Ectodermal cell (in vitro differentiated cells): ENCODE results near the gene TREX2.

Experiments
- H3K27ac ChIP-seq: 2 replicates; pipeline ENCODE4 v1.7.0; 2013; ENCODE audit warnings: mild to moderate bottlenecking, low read depth, low read length; ENCODE audit not compliant: insufficient read depth, poor library complexity, severe bottlenecking
- H3K27me3 ChIP-seq: 2 replicates; pipeline ENCODE4 v1.7.0; 2013; ENCODE audit warnings: mild to moderate bottlenecking, low read length; ENCODE audit not compliant: insufficient read depth, control insufficient read depth, poor library complexity, severe bottlenecking
- H3K36me3 ChIP-seq: one replicate; pipeline ENCODE4 v1.7.0; 2013; ENCODE audit warnings: low read length; ENCODE audit not compliant: control insufficient read depth, insufficient read depth
- H3K4me1 ChIP-seq: one replicate; pipeline ENCODE4 v1.7.0; 2013; ENCODE audit warnings: low read length; ENCODE audit not compliant: control insufficient read depth, insufficient read depth
- H3K4me3 ChIP-seq: 2 replicates; pipeline ENCODE4 v1.7.0; 2013; ENCODE audit warnings: low read depth, low read length, control low read depth; ENCODE audit not compliant: insufficient read depth
- H3K9me3 ChIP-seq: 2 replicates; pipeline ENCODE4 v1.7.0; 2013; ENCODE audit warnings: mild to moderate bottlenecking, low read length, moderate library complexity; ENCODE audit not compliant: control insufficient read depth
- WGBS, 2 experiments: methylation state at CpG; one replicate each; pipeline ENCODE4 v1.1.7; 2013; ENCODE audit warnings: missing lambda C conversion rate in 2 of 2; 5-methylcytosine and 5-hydroxymethylcytosine counted together

TREX2 gene

DNA sequence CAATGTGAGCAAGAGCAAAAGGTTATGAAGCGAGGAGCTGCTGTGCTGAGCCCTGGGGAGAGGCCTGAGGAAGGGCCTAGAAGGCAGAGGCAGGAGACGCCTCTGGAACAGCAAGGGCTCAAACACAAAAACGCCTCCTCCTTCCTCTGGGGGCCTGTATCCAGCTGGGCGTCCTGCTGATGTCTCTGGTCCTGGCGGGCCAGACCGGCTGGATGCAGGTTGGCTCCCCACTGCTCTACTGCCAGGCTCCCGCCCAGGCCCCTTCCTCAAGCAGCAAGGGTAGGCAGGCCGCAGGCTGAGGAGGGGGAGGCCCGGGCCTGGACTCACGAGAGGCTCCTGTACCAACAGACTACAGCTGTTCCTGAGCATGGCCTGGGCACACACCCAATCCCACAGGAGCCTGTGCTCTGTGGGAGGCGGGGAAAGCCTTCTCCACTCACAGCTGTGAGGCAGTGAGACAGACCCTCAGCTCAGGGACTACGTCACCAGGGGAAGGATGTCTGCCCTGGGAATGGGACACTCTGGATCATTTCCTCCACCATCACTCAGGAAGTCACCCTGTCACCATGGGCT lies 22.2 kb upstream of the TREX2 start:
- Histone ChIP-seq H3K4me1 (peaks cover 4% of the 10 kb centered on the region), H3K36me3 (no peaks in the 10 kb centered on the region), H3K27me3 (no peaks in the 10 kb centered on the region), H3K9me3 (no peaks in the 10 kb centered on the region), H3K27ac (no peak overlapping the region), H3K4me3 (no peak overlapping the region)
- 91 to 94% methylated on average over 12 of the region's 12 CpGs for WGBS, 2 experiments

DNA sequence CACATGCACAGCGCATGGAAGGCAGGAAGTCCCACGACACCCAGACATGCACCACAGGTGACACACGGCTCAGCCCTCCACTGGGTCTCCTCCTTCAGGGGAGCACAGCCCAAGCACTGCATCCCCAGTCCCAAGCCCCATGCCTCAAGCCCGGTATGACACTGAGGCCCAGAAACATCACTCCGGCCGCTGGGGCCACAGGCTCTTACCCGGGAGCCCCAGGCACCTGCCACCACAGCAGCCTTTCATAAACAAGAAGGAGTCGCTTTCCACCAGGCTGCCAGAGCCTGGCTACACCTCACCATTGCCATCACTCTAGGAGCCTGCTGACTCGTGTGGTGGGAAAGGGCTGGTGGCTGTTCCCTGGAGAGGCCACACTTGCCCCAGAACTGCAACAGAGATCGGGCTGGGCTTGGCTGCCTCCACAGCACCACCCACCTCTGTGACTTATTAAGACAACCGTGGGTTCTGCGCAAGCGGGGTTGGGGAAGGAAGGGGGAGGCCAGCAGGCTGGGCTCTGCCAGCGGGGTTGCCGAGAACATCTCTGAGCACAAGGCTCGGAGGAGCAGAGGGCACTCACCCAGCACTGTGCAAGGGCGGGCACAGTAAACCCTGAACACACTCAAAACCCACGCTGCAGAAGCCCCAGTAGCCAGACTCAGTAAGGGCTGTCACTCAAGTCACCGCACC lies 20.0 kb upstream of the TREX2 start:
- peaks cover 4% of the 10 kb centered on the region for H3K4me1 ChIP-seq
- H3K9me3 ChIP-seq: no peaks in the 10 kb centered on the region
- WGBS, 2 experiments: 93% methylated on average over 19 of the region's 19 CpGs
- H3K36me3 ChIP-seq: no peaks in the 10 kb centered on the region
- no peaks in the 10 kb centered on the region for H3K27me3 ChIP-seq
- no peak overlapping the region for H3K27ac ChIP-seq
- no peak overlapping the region for H3K4me3 ChIP-seq

DNA sequence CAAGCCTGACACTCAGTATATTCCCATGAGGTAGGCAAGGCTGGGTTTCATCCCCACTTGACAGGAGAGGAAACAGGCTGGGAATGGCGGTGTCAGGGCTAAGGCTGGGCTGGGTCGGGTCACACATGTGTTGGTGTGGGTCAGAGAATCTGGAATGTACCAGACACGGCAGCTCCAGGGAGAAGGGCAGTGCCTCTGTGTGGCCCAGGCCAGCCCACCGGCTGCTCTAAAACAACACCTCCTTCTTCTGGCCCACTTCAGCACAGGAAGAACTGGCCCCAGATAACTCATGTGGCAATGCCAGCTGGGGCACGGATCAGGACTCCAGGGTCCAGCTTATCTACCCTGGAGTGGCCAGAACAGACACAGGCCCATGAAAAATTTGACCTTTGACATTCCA lies 18.3 kb upstream of the TREX2 start:
- no peaks in the 10 kb centered on the region for H3K4me1 ChIP-seq
- H3K36me3 ChIP-seq: no peaks in the 10 kb centered on the region
- no peaks in the 10 kb centered on the region for H3K9me3 ChIP-seq
- 93 to 97% methylated on average over 5 of the region's 5 CpGs for WGBS, 2 experiments
- no peak overlapping the region for H3K27ac ChIP-seq
- H3K27me3 ChIP-seq: no peaks in the 10 kb centered on the region
- no peak overlapping the region for H3K4me3 ChIP-seq

DNA sequence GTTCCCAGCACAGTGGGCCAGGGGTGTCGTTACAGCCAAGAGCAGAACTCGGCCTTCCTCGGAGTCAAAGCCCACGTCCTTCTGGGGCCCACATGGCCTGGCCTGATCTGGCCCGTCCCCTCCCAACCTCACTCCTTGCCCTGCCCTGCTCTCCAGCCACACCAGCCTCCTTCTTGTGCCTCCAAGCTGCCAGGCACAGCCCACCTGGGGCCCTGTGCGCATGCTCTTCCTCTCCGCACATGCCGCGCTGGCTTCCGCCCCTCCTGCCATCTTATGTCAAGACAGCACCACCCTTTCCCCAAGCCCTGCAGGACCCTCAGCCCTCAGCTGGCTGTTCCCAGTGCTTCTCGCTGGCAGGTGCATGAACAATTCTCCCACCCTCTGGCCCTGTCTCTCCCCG lies 17.7 kb upstream of the TREX2 start:
- Histone ChIP-seq H3K36me3 (no peaks in the 10 kb centered on the region), H3K4me3 (no peak overlapping the region), H3K27me3 (no peaks in the 10 kb centered on the region), H3K9me3 (no peaks in the 10 kb centered on the region), H3K27ac (no peak overlapping the region), H3K4me1 (no peaks in the 10 kb centered on the region)
- WGBS, 2 experiments: 95% methylated on average over 12 of the region's 12 CpGs

DNA sequence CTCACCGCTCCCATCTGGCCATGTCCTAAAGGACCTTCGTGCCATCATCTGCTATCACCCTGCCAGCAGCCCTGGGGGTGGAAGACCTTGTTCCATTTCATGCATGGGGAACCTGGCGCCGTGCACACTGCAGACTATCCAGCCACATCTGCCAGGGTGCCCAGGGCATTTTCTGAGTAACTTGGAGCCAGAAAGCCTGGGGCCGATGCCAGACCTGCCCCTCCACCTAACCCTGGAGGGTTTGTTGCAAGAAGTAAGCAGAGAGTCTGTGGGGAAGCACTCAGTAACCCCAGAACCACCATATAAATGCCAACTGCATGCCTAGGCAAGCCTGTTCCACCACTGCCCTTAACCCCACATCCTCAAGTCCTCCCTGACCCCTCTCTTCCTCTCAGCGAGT lies 17.2 kb upstream of the TREX2 start:
- H3K27me3 ChIP-seq: no peaks in the 10 kb centered on the region
- H3K27ac ChIP-seq: no peak overlapping the region
- no peaks in the 10 kb centered on the region for H3K9me3 ChIP-seq
- H3K4me3 ChIP-seq: no peak overlapping the region
- WGBS, 2 experiments: 95 to 100% methylated on average over 6 of the region's 6 CpGs
- no peaks in the 10 kb centered on the region for H3K36me3 ChIP-seq
- no peaks in the 10 kb centered on the region for H3K4me1 ChIP-seq

DNA sequence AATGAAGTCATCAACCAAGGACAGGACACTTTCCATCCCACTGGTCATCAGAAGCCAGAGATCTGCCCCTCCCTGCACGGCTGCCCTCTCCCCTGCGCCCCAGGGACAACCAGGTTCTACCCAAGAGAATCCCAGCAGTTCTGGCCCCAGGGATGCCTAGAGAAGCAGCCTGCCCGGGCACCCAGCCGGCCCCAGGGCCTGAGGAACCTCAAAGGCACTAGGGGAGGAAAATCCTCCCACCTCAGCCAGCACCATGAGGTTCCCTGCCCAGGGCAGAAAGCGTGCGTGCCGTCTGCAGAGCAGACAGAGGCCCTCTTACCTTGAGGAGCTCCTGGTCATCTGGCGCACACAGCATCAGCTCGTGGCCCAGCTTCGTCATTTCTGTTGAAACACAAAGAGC lies 16.4 kb upstream of the TREX2 start:
- Histone ChIP-seq H3K36me3 (no peaks in the 10 kb centered on the region), H3K27me3 (no peaks in the 10 kb centered on the region), H3K4me3 (no peak overlapping the region), H3K4me1 (no peaks in the 10 kb centered on the region), H3K27ac (no peak overlapping the region), H3K9me3 (no peaks in the 10 kb centered on the region)
- 94 to 96% methylated on average over 10 of the region's 10 CpGs for WGBS, 2 experiments

DNA sequence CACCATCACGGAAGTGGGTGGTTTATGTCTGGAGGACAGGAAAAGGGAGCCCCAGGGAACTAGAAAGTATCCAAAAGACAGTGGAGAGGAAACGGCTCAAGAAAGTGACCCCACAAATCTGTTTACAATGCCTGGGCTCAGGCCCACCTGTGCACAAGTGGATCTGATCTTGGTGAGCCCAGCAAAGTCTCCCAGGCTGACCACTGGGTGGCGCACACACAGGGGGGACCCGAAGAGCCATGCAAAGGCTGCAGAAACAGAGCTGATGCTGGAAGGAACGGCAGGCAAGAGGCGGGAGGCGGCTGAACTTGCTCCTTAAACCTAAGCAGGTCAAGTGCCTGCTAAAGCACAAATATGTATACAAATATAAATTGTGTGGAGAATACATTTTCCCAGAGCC lies 15.0 kb upstream of the TREX2 start:
- H3K27ac ChIP-seq: no peak overlapping the region
- H3K4me1 ChIP-seq: no peaks in the 10 kb centered on the region
- WGBS, 2 experiments: 42 to 44% methylated on average over 4 to 5 of the region's 7 CpGs
- H3K4me3 ChIP-seq: no peak overlapping the region
- no peaks in the 10 kb centered on the region for H3K9me3 ChIP-seq
- no peaks in the 10 kb centered on the region for H3K27me3 ChIP-seq
- H3K36me3 ChIP-seq: no peaks in the 10 kb centered on the region

DNA sequence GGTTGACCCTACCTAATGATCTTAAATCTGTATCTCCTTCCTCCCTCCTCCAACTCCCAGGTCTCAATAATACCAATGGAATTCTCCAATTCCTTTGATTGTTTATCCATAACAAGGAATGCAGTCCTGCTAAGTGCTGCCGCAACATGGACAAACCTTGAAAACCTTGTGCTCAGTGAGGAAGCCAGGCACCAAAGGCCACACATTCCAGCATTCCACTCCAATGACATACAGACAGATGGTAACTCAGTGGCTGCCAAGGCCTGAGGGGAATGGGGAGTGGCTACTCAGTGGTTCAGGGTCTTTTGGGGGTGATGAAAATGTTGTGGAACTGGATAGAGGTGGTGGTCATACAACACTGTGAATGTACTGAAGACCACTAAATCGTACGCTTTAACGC lies 14.1 kb upstream of the TREX2 start:
- Histone ChIP-seq H3K27ac (no peak overlapping the region), H3K27me3 (no peaks in the 10 kb centered on the region), H3K36me3 (no peaks in the 10 kb centered on the region), H3K4me3 (no peak overlapping the region), H3K4me1 (no peaks in the 10 kb centered on the region), H3K9me3 (no peaks in the 10 kb centered on the region)
- 92 to 97% methylated on average over 4 of the region's 4 CpGs for WGBS, 2 experiments

DNA sequence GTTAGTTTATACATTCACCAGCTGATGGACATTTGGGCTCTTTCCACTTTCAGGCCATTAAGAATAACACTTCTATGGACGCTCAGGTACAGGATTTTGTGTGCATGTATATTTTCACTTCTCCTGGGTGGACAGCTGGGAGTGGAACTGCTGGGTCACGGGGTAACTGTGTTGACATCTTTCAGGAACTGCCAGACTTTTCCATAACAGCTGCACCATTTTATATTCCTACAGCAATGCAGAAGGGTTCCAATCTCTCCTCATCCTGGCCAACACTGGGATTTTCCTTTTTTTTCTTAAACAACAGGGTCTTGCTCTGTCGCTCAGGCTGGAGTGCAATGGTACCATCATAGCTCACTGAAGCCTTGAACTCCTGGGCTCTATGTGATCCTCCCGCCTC lies 12.6 kb upstream of the TREX2 start:
- H3K27ac ChIP-seq: no peak overlapping the region
- no peaks in the 10 kb centered on the region for H3K4me1 ChIP-seq
- H3K36me3 ChIP-seq: no peaks in the 10 kb centered on the region
- 94 to 96% methylated on average over 3 to 4 of the region's 4 CpGs for WGBS, 2 experiments
- no peaks in the 10 kb centered on the region for H3K27me3 ChIP-seq
- H3K9me3 ChIP-seq: no peaks in the 10 kb centered on the region
- H3K4me3 ChIP-seq: no peak overlapping the region

DNA sequence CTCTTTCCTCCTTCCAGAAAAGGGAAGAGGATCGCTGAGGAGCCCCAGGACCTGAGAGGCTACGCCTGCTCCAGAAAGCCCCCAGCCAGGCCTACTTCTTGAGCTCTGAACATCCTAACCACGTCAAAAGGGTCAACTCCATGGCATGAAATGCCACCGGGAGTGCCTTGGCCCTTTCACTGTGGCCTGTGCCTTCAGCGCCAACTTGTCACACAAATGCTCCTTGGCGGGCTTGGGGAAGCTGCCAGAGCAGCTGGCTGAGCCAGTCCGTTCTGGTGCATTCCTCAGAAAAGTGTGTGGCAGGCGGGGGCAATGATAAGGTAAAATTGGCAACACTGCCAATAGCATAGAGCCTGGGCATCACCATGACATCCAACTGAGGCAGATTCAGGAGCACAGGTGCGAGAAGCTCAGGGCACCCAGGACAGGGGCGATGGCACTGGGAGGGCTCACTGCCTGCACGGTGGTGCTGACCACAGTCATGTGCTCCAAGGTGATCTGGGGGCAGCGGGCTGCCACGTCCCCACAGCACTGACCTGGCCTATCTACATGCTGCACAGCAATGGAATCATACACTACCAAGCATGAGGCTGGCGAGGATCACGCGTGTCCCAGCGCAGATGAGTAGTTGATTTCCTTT lies 12.1 kb upstream of the TREX2 start:
- H3K36me3 ChIP-seq: no peaks in the 10 kb centered on the region
- H3K27ac ChIP-seq: no peak overlapping the region
- H3K27me3 ChIP-seq: no peaks in the 10 kb centered on the region
- 94 to 96% methylated on average over 15 to 17 of the region's 17 CpGs for WGBS, 2 experiments
- no peaks in the 10 kb centered on the region for H3K9me3 ChIP-seq
- H3K4me3 ChIP-seq: no peak overlapping the region
- no peaks in the 10 kb centered on the region for H3K4me1 ChIP-seq
